Liver (tissue), 9 donors: ENCODE results near the gene ABCC1. TPM values are rescaled to one million over a fixed set of nuclear protein-coding genes. Genes with fewer than 3 reads are reported as not detected.
A peak's percentile ranks its signal among the peaks of the same experiment; 100 is the strongest.
"Not testable (repeated sequence)": the region's sequence is repeated elsewhere in the genome, so short reads cannot be mapped to it uniquely, and the experiment has no call there.

Experiments
- DNase-seq: peaks from one replicate; pipeline ENCODE4 v3.0.0-alpha.2; 2017; ENCODE audit warnings: low spot score
- H3K27ac ChIP-seq, 2 donors: one replicate each; pipeline ENCODE4 v1.7.0; 2013; ENCODE audit warnings: inconsistent platforms in 2 of 2, low read length in 2 of 2, control low read depth in 1 of 2, low read depth in 1 of 2, mild to moderate bottlenecking in 1 of 2
- H3K27me3 ChIP-seq, 4 donors: one replicate each; pipeline versions ENCODE4 v1.6.1 to v1.7.0; 2013; ENCODE audit warnings: low read length in 3 of 4, inconsistent platforms in 1 of 4, mild to moderate bottlenecking in 1 of 4, moderate library complexity in 1 of 4; ENCODE audit not compliant: control insufficient read depth in 4 of 4, insufficient read depth in 4 of 4
- H3K36me3 ChIP-seq, 4 donors: one replicate each; pipeline versions ENCODE4 v1.6.1 to v1.7.0; 2013; ENCODE audit warnings: low read length in 3 of 4, mild to moderate bottlenecking in 3 of 4, low read depth in 1 of 4, moderate library complexity in 1 of 4; ENCODE audit not compliant: control insufficient read depth in 4 of 4, insufficient read depth in 3 of 4
- H3K4me1 ChIP-seq, 4 donors: one replicate each; pipeline versions ENCODE4 v1.6.1 to v1.7.0; 2013; ENCODE audit warnings: low read length in 3 of 4, mild to moderate bottlenecking in 3 of 4, moderate library complexity in 1 of 4; ENCODE audit not compliant: control insufficient read depth in 4 of 4, insufficient read depth in 4 of 4
- H3K4me3 ChIP-seq, 3 donors: one replicate each; pipeline versions ENCODE4 v1.6.1 to v1.7.0; 2013; ENCODE audit warnings: low read length in 3 of 3, control low read depth in 1 of 3, low read depth in 1 of 3, mild to moderate bottlenecking in 1 of 3
- H3K9ac ChIP-seq, 2 donors: one replicate each; pipeline ENCODE4 v1.7.0; 2013; ENCODE audit warnings: low read length in 2 of 2, mild to moderate bottlenecking in 2 of 2, moderate library complexity in 2 of 2, control low read depth in 1 of 2, low read depth in 1 of 2
- H3K9me3 ChIP-seq, 4 donors: one replicate each; pipeline versions ENCODE4 v1.6.1 to v1.7.0; 2013; ENCODE audit warnings: low read length in 3 of 4; ENCODE audit not compliant: control insufficient read depth in 4 of 4
- EGR1 ChIP-seq, 2 donors: IDR thresholded peaks; 2 replicates each; pipeline ENCODE4 v1.6.1; 2016 to 2018; ENCODE audit warnings: antibody characterized with exemption in 2 of 2, low read depth in 2 of 2
- FOXA1 ChIP-seq: IDR thresholded peaks from 2 replicates; pipeline ENCODE4 v1.6.1; 2016; ENCODE audit warnings: antibody characterized with exemption
- FOXA2 ChIP-seq: IDR thresholded peaks from 2 replicates; pipeline ENCODE4 v1.6.1; 2016; ENCODE audit warnings: antibody characterized with exemption
- GABPA ChIP-seq, 2 donors: IDR thresholded peaks in 1 of 2; conservative IDR thresholded peaks in 1 of 2; 2 replicates each; pipeline ENCODE4 v1.6.1; 2016; ENCODE audit warnings: antibody characterized with exemption in 2 of 2, mild to moderate bottlenecking in 1 of 2, moderate library complexity in 1 of 2
- HNF4A ChIP-seq, 2 donors: conservative IDR thresholded peaks; 2 replicates each; pipeline ENCODE4 v1.6.1; 2016; ENCODE audit warnings: antibody characterized with exemption in 2 of 2, mild to moderate bottlenecking in 2 of 2
- HNF4G ChIP-seq: IDR thresholded peaks from 2 replicates; pipeline ENCODE4 v1.6.1; 2016; ENCODE audit warnings: antibody characterized with exemption
- RXRA ChIP-seq, 2 donors: IDR thresholded peaks; 2 replicates each; pipeline ENCODE4 v1.6.1; 2017 to 2018; ENCODE audit warnings: antibody characterized with exemption in 2 of 2, mild to moderate bottlenecking in 1 of 2
- SP1 ChIP-seq: IDR thresholded peaks from 2 replicates; pipeline ENCODE4 v1.6.1; 2018; ENCODE audit warnings: antibody characterized with exemption, mild to moderate bottlenecking
- TAF1 ChIP-seq: conservative IDR thresholded peaks from 2 replicates; pipeline ENCODE4 v1.6.1; 2016; ENCODE audit warnings: antibody characterized with exemption, mild to moderate bottlenecking
- YY1 ChIP-seq: IDR thresholded peaks from 2 replicates; pipeline ENCODE4 v1.6.1; 2016; ENCODE audit warnings: antibody characterized with exemption, mild to moderate bottlenecking
- WGBS: extraction: QIAGEN DNeasy Blood & Tissue Kit; methylation state at CpG from one replicate; pipeline ENCODE4 v1.1.7; 2013; 5-methylcytosine and 5-hydroxymethylcytosine counted together
- polyA plus RNA-seq, 2 donors: library from polyadenylated mRNA; stranded (reverse) in 1 of 2; unstranded in 1 of 2; fragments of 200-250 nt in 1 of 2; fragments of >200 nt in 1 of 2; fragmentation: Nextera tagmentation in 1 of 2; extraction: Ambion mirVana in 1 of 2; gene quantifications; one replicate each; pipeline versions ENCODE4 v1.2.1 to v1.2.3, GENCODE V29; 2013 to 2015
- total RNA-seq, 2 donors: library from RNA; depleted of rRNA; stranded (reverse); fragments of >200 nt; gene quantifications; one replicate each; pipeline ENCODE4 v1.2.3, GENCODE V29; 2014
- TF ChIP-seq, protein P1 (sequence below): IDR thresholded peaks from 2 replicates; pipeline ENCODE4 v1.6.1; 2016; ENCODE audit warnings: antibody characterized with exemption
- TF ChIP-seq, protein P2 (sequence below): IDR thresholded peaks from 2 replicates; pipeline ENCODE4 v1.6.1; 2016; ENCODE audit warnings: antibody characterized with exemption, mild to moderate bottlenecking
- donor health status: healthy.
- donor health status: healthy.
- donor health status: healthy.
- donor health status: healthy.
- donor health status: healthy.

Gene ABCC1
- total and polyA plus RNA-seq, 4 donors, result 0.85 to 7.7 (median 4.2) TPM

DNA sequence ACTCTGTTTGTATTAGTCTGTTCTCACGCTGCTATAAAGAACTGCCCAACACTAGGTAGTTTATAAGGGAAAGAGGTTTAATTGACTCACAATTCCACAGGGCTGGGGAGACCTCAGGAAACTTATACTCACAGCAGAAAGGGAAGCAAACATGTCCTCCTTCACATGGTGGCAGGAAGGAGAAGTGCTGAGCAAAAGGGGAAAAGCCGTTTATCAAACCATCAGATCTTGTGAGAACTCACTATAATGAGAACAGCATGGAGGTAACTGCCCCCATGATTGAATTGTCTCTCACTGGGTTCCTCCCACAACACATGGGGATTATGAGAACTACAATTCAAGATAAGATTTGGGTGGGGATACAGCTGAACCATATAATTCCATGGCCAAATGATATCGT is 30.9 kb downstream of the ABCC1 start:
- no peak for DNase-seq
- Histone ChIP-seq H3K36me3 (no peaks in the 10 kb centered on the region), H3K27me3 (peaks cover 0 to 2% (median 0%) of the 10 kb centered on the region in 4 donors), H3K27ac (no peak overlapping the region), H3K4me1 (no peaks in the 10 kb centered on the region), H3K9me3 (peaks cover 4 to 11% (median 4%) of the 10 kb centered on the region in 4 donors), H3K9ac (no peak overlapping the region), H3K4me3 (no peak overlapping the region)
- WGBS, result 83% methylated on average over 3 of the region's 3 CpGs
- TF ChIP-seq YY1 (no peak), HNF4A (conservative IDR thresholded peaks at IDR 0.05) (no peak), TAF1 (no peak), EGR1 (IDR thresholded peaks at IDR 0.05; ENCODE audit: low read depth in 2 of 2) (no peak), GABPA (IDR thresholded peaks at IDR 0.05 in 1 of 2, conservative IDR thresholded peaks at IDR 0.05 in 1 of 2) (no peak), HNF4G (no peak), FOXA1 (no peak), RXRA (IDR thresholded peaks at IDR 0.05) (no peak), FOXA2 (no peak)

GRCh38 chr16:15981382-15981781 is 32.0 kb downstream of the ABCC1 start:
- Histone ChIP-seq H3K4me1 (no peaks in the 10 kb centered on the region), H3K4me3 (peak overlapping the region in 1 of 3 donors; percentile 13), H3K27me3 (no peaks in the 10 kb centered on the region), H3K36me3 (no peaks in the 10 kb centered on the region), H3K27ac (no peak overlapping the region), H3K9me3 (peaks cover 4 to 11% (median 4%) of the 10 kb centered on the region in 4 donors), H3K9ac (no peak overlapping the region)
- 61% methylated on average over 3 of the region's 3 CpGs for WGBS
- TF ChIP-seq GABPA (IDR thresholded peaks at IDR 0.05 in 1 of 2, conservative IDR thresholded peaks at IDR 0.05 in 1 of 2) (no peak), FOXA1 (no peak), SP1 (no peak), FOXA2 (no peak), EGR1 (IDR thresholded peaks at IDR 0.05; ENCODE audit: low read depth in 2 of 2) (no peak)
- TF ChIP-seq, protein P1, sequence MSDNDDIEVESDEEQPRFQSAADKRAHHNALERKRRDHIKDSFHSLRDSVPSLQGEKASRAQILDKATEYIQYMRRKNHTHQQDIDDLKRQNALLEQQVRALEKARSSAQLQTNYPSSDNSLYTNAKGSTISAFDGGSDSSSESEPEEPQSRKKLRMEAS, result no peak
- TF ChIP-seq, protein P2, sequence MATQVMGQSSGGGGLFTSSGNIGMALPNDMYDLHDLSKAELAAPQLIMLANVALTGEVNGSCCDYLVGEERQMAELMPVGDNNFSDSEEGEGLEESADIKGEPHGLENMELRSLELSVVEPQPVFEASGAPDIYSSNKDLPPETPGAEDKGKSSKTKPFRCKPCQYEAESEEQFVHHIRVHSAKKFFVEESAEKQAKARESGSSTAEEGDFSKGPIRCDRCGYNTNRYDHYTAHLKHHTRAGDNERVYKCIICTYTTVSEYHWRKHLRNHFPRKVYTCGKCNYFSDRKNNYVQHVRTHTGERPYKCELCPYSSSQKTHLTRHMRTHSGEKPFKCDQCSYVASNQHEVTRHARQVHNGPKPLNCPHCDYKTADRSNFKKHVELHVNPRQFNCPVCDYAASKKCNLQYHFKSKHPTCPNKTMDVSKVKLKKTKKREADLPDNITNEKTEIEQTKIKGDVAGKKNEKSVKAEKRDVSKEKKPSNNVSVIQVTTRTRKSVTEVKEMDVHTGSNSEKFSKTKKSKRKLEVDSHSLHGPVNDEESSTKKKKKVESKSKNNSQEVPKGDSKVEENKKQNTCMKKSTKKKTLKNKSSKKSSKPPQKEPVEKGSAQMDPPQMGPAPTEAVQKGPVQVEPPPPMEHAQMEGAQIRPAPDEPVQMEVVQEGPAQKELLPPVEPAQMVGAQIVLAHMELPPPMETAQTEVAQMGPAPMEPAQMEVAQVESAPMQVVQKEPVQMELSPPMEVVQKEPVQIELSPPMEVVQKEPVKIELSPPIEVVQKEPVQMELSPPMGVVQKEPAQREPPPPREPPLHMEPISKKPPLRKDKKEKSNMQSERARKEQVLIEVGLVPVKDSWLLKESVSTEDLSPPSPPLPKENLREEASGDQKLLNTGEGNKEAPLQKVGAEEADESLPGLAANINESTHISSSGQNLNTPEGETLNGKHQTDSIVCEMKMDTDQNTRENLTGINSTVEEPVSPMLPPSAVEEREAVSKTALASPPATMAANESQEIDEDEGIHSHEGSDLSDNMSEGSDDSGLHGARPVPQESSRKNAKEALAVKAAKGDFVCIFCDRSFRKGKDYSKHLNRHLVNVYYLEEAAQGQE, result no peak
- no peak for DNase-seq

DNA sequence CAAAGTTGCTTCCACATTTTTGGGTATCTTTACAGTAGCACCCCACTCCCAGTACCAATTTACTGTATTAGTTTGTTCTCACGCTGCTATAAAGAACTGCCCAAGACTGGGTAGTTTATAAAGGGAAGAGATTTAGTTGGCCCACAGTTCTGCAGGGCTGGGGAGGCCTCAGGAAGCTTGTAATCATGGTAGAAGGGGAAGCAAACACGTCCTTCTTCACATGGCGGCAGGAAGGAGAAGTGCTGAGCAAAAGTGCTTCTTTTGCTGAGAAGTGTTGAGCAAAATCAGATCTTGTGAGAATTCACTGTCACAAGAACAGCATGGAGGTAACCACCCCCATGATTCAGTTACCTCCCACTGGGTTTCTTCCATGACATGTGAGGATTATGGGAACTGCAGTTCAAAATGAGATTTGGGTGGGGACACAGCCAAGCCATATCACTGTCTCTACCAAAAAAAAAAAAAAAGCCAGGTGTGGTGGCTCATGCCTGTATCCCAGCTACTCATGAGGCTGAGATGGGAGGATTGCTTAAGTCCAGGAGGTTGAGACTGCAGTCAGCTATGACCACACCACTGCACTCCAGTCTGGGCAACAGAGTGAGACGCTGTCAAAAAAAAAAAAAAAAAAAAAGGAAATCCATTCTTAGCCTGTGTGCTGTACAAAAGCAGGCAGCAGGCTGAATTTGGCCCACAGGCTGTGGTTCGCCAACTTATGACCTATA is 32.9 kb downstream of the ABCC1 start:
- not testable (repeated sequence) for H3K4me1 ChIP-seq, H3K4me3 ChIP-seq, DNase-seq, H3K9ac ChIP-seq, H3K27me3 ChIP-seq, H3K27ac ChIP-seq, H3K36me3 ChIP-seq
- WGBS, result 89% methylated on average over 5 of the region's 5 CpGs
- peaks cover 4 to 11% (median 4%) of the 10 kb centered on the region in 4 donors for H3K9me3 ChIP-seq
